Ishikawa (cell line): Measurements from ENCODE around the gene GUCY2D.

Experiments
- CEBPB ChIP-seq: IDR thresholded peaks from 2 replicates; pipeline ENCODE4 v1.6.1; 2012
- CREB1 ChIP-seq: IDR thresholded peaks from 2 replicates; pipeline ENCODE4 v1.6.1; 2012; ENCODE audit warnings: low read depth
- EGR1 ChIP-seq: IDR thresholded peaks from 2 replicates; pipeline ENCODE4 v1.6.1; 2012
- EP300 ChIP-seq: IDR thresholded peaks from 2 replicates; pipeline ENCODE4 v1.6.1; 2012; ENCODE audit warnings: borderline replicate concordance
- FOXM1 ChIP-seq: IDR thresholded peaks from 2 replicates; pipeline ENCODE4 v1.6.1; 2012; ENCODE audit warnings: low read depth, borderline replicate concordance
- RAD21 ChIP-seq: IDR thresholded peaks from 2 replicates; pipeline ENCODE4 v1.6.1; 2012; ENCODE audit warnings: low read depth
- TAF1 ChIP-seq: IDR thresholded peaks from 2 replicates; pipeline ENCODE4 v1.6.1; 2012; ENCODE audit warnings: low read depth, mild to moderate bottlenecking
- TEAD4 ChIP-seq: IDR thresholded peaks from 2 replicates; pipeline ENCODE4 v1.6.1; 2012
- USF1 ChIP-seq: IDR thresholded peaks from 2 replicates; pipeline ENCODE4 v1.6.1; 2012
- YY1 ChIP-seq: IDR thresholded peaks from 2 replicates; pipeline ENCODE4 v1.6.1; 2012; ENCODE audit warnings: low read depth
- TF ChIP-seq, protein P1 (sequence below): IDR thresholded peaks from 2 replicates; pipeline ENCODE4 v1.6.1; 2012
- TF ChIP-seq, protein P2 (sequence below): IDR thresholded peaks from 2 replicates; pipeline ENCODE4 v1.6.1; 2012; ENCODE audit warnings: low read depth, mild to moderate bottlenecking

DNA sequence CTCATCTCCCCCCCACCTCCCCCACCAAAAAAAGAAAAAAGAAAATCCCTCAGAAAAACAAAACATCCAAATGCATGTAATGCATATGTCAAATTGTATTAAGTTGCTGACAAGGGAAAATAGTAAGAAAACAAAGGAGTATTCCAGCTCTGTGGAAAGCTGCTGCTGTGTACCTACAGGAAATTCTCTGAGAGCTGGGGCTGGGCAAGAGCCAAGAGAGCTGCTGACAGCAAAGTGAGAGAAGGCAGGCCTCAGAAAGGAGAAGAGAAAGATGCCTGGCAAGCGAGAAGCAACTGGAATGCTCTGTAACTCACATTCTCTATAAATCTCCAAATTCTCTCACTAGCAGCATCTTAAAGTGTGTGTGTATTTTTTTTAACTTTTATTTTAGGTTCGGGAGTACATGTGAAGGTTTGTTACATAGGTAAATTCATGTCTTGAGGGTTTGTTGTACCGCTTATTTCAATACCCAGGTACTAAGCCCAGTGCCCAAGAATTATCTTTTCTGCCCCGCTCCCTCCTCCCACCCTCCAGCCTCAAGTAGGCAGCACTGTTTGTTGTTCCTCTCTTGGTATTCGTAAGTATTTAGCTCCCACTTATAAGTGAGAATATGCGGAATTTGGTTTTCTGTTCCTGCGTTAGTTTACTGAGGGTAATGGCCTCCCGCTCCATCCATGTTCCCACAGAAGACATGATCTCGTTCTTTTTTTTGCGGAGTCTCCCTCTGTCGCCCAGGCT, 46.0 kb upstream of the GUCY2D start:
- no peak for TF ChIP-seq EGR1
- TF ChIP-seq TAF1: no peak
- TF ChIP-seq, protein P1, sequence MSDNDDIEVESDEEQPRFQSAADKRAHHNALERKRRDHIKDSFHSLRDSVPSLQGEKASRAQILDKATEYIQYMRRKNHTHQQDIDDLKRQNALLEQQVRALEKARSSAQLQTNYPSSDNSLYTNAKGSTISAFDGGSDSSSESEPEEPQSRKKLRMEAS: no peak
- TF ChIP-seq, protein P2, sequence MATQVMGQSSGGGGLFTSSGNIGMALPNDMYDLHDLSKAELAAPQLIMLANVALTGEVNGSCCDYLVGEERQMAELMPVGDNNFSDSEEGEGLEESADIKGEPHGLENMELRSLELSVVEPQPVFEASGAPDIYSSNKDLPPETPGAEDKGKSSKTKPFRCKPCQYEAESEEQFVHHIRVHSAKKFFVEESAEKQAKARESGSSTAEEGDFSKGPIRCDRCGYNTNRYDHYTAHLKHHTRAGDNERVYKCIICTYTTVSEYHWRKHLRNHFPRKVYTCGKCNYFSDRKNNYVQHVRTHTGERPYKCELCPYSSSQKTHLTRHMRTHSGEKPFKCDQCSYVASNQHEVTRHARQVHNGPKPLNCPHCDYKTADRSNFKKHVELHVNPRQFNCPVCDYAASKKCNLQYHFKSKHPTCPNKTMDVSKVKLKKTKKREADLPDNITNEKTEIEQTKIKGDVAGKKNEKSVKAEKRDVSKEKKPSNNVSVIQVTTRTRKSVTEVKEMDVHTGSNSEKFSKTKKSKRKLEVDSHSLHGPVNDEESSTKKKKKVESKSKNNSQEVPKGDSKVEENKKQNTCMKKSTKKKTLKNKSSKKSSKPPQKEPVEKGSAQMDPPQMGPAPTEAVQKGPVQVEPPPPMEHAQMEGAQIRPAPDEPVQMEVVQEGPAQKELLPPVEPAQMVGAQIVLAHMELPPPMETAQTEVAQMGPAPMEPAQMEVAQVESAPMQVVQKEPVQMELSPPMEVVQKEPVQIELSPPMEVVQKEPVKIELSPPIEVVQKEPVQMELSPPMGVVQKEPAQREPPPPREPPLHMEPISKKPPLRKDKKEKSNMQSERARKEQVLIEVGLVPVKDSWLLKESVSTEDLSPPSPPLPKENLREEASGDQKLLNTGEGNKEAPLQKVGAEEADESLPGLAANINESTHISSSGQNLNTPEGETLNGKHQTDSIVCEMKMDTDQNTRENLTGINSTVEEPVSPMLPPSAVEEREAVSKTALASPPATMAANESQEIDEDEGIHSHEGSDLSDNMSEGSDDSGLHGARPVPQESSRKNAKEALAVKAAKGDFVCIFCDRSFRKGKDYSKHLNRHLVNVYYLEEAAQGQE: no peak
- TF ChIP-seq USF1: no peak
- no peak for TF ChIP-seq RAD21
- no peak for TF ChIP-seq CEBPB
- no peak for TF ChIP-seq YY1
- TF ChIP-seq EP300: no peak
- TF ChIP-seq FOXM1: no peak
- TF ChIP-seq TEAD4: no peak
- no peak for TF ChIP-seq CREB1
